ENCODE measurements around the gene RNF223.
A peak's percentile ranks its signal among the peaks of the same experiment; 100 is the strongest.

The RNF223 gene

DNA sequence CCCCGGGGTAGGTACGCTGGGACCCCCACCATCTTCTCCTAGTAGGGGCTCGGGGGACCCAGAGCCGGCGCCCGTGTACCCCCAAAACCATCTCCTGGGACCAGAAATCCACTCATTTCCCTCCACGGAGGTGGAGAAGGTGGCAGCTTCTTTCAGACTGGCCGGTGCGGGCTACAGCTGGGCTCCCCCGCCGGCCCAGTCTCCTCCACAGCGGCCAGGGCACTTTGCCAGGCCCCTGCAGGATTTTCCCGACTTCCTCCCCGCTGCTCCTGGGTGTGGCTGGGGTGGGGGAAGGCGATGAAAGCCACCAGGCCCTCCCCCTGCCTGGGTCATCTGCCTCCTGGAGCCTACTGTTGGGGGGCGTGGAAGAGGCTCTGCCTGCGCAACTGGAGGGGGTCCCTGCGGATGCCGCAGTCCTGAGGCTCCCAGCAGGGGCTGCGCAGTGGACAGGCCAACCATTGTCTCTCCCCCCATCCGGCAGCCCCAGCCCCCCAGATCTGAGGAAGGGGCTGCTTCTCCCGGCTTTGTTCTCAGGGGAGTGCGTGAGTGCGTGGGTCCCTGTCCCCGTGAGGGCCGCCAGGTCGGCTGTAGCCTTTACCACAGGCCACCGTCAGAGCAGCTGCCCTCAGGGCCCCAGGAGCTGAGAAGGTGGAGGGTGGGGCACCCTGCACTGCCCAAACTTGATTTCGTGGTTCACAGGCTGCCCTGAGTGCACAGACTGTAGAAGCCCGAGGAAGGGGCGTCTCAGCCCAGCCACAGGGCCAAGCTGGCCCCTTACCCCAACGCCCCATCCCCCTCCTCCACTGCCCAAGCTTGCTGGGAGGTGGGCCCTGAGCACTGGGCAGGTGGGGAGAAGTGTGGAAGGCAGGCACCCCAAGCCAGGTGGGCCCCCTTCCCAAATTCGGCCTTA lies 52.8 kb downstream of the RNF223 start:
- DNase-seq (ENCODE audit: extremely low spot score), result peak; percentile 35
- ChIA-PET CTCF (no interaction called here), POLR2A (interaction anchor here (0.9 kb wide), 1 partner anchor 17 kb away, joined by 3 read pairs; no protein-coding TSS in a partner anchor)
- TF ChIP-seq ZNF384 (IDR thresholded peaks at IDR 0.05) (no peak), ELF4 (IDR thresholded peaks at IDR 0.05) (no peak), FOXK2 (IDR thresholded peaks at IDR 0.05) (no peak), SUZ12 (IDR thresholded peaks at IDR 0.05) (no peak), L3MBTL2 (conservative IDR thresholded peaks at IDR 0.05) (no peak), NFRKB (IDR thresholded peaks at IDR 0.05) (no peak), HDGF (IDR thresholded peaks at IDR 0.05; ENCODE audit: borderline replicate concordance) (no peak)

All from HEK293T (cell line).